ENCODE data around the gene MACROD2.
"Not testable (repeated sequence)": the region's sequence is repeated elsewhere in the genome, so short reads cannot be mapped to it uniquely, and the experiment has no call there.

MACROD2 gene

DNA sequence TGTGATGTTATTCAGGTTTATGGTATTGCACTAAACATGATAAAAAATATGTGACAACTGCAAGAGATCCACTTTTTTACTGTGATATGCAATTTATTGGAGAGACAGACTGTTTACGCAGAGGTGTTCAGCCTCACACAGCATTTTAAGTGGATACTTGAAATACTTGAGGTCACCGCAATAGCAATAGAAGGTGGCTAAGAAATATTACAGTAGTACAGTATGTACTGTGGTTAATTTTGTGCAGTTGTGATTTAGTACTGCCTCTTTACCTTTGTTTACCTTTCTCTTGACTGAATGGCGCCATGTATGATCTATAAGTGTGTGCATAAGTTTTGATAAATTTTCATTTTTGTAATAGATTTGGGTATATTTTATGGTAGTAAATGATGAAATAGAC lies 17.4 kb downstream of the MACROD2 start:
- Histone ChIP-seq H3K27me3 (ENCODE audit: insufficient read depth, low read length) (no peaks in the 10 kb centered on the region), H3K4me1 (ENCODE audit: insufficient read depth, low read length) (no peaks in the 10 kb centered on the region), H3K4me3 (ENCODE audit: low read length) (no peak overlapping the region), H3K36me3 (ENCODE audit: insufficient read depth, low read length) (no peaks in the 10 kb centered on the region), H2AFZ (ENCODE audit: low read depth, low read length) (no peak overlapping the region), H3K9me3 (ENCODE audit: low read length) (peaks cover 2% of the 10 kb centered on the region)

DNA sequence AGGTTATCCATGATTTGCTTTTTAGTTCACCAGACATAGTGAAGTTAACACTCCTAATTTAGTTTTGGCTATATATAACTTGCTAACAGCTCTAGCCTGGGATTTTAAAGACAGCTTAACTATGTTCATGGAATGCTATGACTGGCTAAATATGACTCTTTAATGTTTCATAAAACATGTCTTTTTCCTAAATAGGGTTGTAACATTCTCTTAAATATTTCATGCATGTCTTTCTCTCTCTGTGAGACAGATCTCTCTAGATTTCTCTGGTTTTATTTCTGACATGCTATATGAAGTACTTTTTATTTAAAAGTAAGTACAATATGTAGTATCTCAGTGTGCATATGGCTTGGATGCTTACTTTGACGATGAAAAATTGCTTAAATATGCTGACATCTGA lies 35.7 kb downstream of the MACROD2 start:
- Histone ChIP-seq H2AFZ (ENCODE audit: low read depth, low read length) (no peak overlapping the region), H3K9me3 (ENCODE audit: low read length) (no peaks in the 10 kb centered on the region), H3K27me3 (ENCODE audit: insufficient read depth, low read length) (no peaks in the 10 kb centered on the region), H3K4me1 (ENCODE audit: insufficient read depth, low read length) (no peaks in the 10 kb centered on the region), H3K4me3 (ENCODE audit: low read length) (no peak overlapping the region), H3K36me3 (ENCODE audit: insufficient read depth, low read length) (no peaks in the 10 kb centered on the region)

DNA sequence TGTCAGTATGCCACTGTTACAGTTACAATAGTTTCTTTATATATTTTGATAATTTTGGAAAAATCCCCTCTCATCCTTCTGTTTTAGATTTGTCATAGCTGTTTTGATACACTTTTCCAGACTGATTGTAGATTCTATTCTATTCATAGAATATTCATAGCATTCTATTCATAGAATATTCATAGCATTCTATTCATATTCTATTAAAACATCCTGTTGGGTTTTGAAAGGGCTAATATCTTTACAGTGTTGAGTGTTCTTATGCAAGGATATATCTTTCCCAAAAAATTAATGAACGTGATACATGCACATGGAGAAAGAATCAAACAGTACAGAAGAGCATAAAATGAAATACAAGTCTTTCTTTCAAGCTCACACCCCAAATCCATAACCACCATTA lies 38.0 kb downstream of the MACROD2 start:
- H2AFZ ChIP-seq (ENCODE audit: low read depth, low read length): no peak overlapping the region
- H3K4me1 ChIP-seq (ENCODE audit: insufficient read depth, low read length): no peaks in the 10 kb centered on the region

DNA sequence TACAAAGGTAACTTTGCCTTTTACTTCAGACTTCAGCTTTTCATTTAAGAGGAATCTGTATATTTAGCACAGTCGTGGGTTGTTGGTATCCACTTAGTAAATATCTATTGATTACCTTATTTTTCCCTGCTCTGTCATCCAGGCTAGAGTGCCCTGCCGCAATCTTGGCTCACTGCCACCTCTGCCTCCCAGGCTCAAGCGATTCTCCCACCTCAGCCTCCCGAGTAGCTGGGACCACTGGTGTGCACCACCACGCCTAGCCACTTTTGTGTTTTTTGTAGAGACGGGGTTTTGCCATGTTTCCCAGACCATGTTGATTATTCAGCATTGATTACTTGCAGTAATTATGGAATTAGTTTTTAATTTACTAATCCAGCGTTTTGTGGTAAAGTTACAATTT lies 41.3 kb downstream of the MACROD2 start:
- no peak overlapping the region for H3K4me3 ChIP-seq (ENCODE audit: low read length)
- H3K9me3 ChIP-seq (ENCODE audit: low read length): no peaks in the 10 kb centered on the region
- no peak overlapping the region for H2AFZ ChIP-seq (ENCODE audit: low read depth, low read length)
- H3K27me3 ChIP-seq (ENCODE audit: insufficient read depth, low read length): no peaks in the 10 kb centered on the region
- no peaks in the 10 kb centered on the region for H3K4me1 ChIP-seq (ENCODE audit: insufficient read depth, low read length)
- H3K36me3 ChIP-seq (ENCODE audit: insufficient read depth, low read length): no peaks in the 10 kb centered on the region

More for the DNA sequence above, 38.0 kb downstream of the MACROD2 start:
- H3K27me3 ChIP-seq (ENCODE audit: insufficient read depth, low read length): no peaks in the 10 kb centered on the region
- no peaks in the 10 kb centered on the region for H3K36me3 ChIP-seq (ENCODE audit: insufficient read depth, low read length)
- no peak overlapping the region for H3K4me3 ChIP-seq (ENCODE audit: low read length)
- no peaks in the 10 kb centered on the region for H3K9me3 ChIP-seq (ENCODE audit: low read length)

DNA sequence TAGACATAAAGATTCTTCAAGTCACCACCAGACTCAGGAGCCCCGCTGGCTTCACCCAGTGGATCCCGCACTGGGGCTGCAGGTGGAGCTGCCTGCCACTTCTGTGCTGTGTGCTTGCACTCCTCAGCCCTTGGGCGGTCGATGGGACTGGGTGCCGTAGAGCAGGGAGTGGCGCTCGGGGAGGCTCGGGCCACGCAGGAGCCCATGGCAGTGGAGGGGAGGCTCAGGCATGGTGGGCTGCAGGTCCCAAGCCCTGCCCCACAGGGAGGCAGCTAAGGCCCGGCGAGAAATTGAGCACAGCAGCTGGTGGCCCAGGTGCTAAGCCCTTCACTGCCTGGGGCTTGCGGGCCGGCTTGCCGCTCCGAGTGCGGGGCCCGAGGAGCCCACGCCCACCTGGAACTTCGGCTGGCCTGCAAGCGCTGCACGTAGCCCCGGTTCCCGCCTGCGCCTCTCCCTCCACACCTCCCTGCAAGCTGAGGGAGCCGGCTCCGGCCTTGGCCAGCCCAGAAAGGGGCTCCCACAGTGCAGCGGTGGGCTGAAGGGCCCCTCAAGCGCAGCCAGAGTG lies 49.5 kb downstream of the MACROD2 start:
- not testable (repeated sequence) for H3K4me1 ChIP-seq (ENCODE audit: insufficient read depth, low read length); H2AFZ ChIP-seq (ENCODE audit: low read depth, low read length); H3K9me3 ChIP-seq (ENCODE audit: low read length); H3K4me3 ChIP-seq (ENCODE audit: low read length); H3K27me3 ChIP-seq (ENCODE audit: insufficient read depth, low read length); H3K36me3 ChIP-seq (ENCODE audit: insufficient read depth, low read length)

DNA sequence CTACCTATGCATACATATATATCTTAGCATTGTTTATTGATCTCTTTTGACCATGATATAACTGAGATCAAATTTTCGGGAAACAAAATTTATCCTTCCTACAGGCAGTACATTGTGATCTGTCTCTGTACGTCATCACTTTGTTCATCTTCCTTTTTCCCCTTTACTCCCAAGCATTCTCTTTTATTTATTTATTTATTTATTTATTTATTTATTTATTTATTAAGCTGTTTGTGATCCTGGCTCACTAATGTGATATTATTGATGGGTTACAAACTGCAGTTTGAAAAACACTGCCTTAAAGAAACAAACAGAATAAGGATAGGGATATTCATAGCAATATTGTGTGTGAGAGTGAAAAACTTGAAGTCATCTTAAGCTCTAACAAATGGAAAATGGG lies 51.2 kb downstream of the MACROD2 start:
- Histone ChIP-seq H3K36me3 (ENCODE audit: insufficient read depth, low read length) (no peaks in the 10 kb centered on the region), H3K4me3 (ENCODE audit: low read length) (no peak overlapping the region), H3K4me1 (ENCODE audit: insufficient read depth, low read length) (no peaks in the 10 kb centered on the region), H3K27me3 (ENCODE audit: insufficient read depth, low read length) (no peaks in the 10 kb centered on the region), H2AFZ (ENCODE audit: low read depth, low read length) (no peak overlapping the region), H3K9me3 (ENCODE audit: low read length) (no peaks in the 10 kb centered on the region)

DNA sequence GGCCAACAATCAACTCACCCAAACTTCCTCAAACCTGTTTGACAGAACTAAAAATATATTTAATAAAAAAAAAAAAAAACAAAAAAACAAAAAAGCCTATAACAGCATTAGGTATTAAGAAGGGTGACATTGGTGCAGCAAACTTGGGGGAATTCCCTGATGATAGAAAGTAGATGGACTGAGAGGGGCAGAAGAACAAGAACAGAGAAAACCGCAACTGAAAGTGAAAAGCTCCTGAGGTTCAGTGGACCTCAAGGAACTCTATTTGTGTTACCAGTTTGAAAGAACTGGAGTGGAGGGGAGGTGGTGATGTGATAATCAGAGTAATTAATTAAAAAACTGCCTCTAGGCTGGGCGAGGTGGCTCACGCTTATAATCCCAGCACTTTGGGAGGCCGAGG lies 53.8 kb downstream of the MACROD2 start:
- H3K27me3 ChIP-seq (ENCODE audit: insufficient read depth, low read length): no peaks in the 10 kb centered on the region
- no peak overlapping the region for H3K4me3 ChIP-seq (ENCODE audit: low read length)
- no peak overlapping the region for H2AFZ ChIP-seq (ENCODE audit: low read depth, low read length)
- no peaks in the 10 kb centered on the region for H3K4me1 ChIP-seq (ENCODE audit: insufficient read depth, low read length)
- H3K36me3 ChIP-seq (ENCODE audit: insufficient read depth, low read length): no peaks in the 10 kb centered on the region
- H3K9me3 ChIP-seq (ENCODE audit: low read length): no peaks in the 10 kb centered on the region

DNA sequence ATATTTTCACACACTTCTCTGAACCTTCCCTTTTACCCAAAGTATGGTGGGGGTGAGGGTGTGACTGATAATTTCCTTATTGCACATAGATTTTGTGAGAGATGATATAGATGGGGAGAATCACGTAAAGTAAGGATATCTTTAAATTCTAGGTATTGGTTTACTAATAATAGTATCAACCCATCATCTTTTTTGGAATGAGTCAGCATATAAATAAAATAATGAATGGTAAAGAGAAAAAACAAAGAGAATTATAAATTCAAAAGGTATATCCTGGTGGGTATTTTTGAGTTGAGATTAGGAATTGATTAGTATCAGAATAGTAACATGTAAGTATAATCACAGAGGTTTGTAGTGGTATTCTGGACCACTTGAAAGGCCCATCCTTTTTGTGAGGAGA lies 56.1 kb downstream of the MACROD2 start:
- Histone ChIP-seq H3K36me3 (ENCODE audit: insufficient read depth, low read length) (no peaks in the 10 kb centered on the region), H3K4me3 (ENCODE audit: low read length) (no peak overlapping the region), H2AFZ (ENCODE audit: low read depth, low read length) (no peak overlapping the region), H3K4me1 (ENCODE audit: insufficient read depth, low read length) (no peaks in the 10 kb centered on the region), H3K27me3 (ENCODE audit: insufficient read depth, low read length) (no peaks in the 10 kb centered on the region), H3K9me3 (ENCODE audit: low read length) (no peaks in the 10 kb centered on the region)

DNA sequence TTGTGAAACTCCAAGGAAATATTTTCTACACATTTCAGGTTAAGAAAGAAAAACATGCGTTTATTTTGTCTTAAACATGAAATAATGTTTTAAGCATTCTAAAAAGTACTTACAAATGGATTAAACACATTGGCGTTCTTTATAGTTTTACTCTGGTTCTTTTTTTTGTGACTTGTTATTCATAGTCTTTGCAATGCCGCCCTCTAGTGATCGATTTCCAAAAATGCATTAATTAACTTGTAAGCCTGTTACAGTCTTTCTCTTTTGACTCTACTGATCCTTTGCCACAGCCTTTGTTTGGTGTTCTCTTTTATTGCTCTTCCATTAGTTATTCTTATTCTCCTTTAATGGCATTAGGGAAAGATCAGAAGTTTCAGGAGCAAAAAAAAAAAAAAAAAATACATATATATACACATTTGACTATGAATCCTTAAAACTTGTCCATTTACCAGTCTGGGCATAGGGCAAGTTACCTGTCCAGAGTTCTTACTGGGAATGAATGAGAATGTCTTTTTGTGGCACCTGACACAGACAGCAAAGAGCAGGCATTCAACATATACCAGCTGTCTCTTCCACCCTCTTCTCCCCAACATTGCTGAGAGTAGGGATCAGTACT lies 59.9 kb downstream of the MACROD2 start:
- Histone ChIP-seq H3K9me3 (ENCODE audit: low read length) (no peaks in the 10 kb centered on the region), H3K27me3 (ENCODE audit: insufficient read depth, low read length) (no peaks in the 10 kb centered on the region), H2AFZ (ENCODE audit: low read depth, low read length) (no peak overlapping the region), H3K4me3 (ENCODE audit: low read length) (no peak overlapping the region), H3K4me1 (ENCODE audit: insufficient read depth, low read length) (no peaks in the 10 kb centered on the region), H3K36me3 (ENCODE audit: insufficient read depth, low read length) (no peaks in the 10 kb centered on the region)

DNA sequence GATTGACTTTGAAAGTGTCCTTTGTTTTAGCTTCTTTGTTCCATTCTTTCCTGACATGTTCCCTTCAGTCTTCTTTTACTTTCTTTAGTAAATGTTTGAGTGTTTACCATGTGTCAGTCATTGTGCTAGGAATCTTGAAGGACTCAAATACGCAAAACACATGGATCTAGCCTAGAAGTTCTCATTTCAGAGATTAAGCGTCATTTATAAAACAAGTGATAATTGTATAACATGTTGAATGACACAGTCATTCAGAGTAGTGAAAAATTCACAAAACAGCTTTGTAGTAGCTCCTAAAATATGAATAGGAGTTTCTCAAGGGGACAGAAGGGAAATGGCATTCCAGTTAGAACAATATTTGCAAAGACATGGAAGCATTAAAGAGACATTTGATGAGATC lies 66.9 kb downstream of the MACROD2 start:
- H3K4me3 ChIP-seq (ENCODE audit: low read length): no peak overlapping the region
- no peaks in the 10 kb centered on the region for H3K9me3 ChIP-seq (ENCODE audit: low read length)
- no peaks in the 10 kb centered on the region for H3K36me3 ChIP-seq (ENCODE audit: insufficient read depth, low read length)
- no peak overlapping the region for H2AFZ ChIP-seq (ENCODE audit: low read depth, low read length)
- no peaks in the 10 kb centered on the region for H3K4me1 ChIP-seq (ENCODE audit: insufficient read depth, low read length)
- no peaks in the 10 kb centered on the region for H3K27me3 ChIP-seq (ENCODE audit: insufficient read depth, low read length)

DNA sequence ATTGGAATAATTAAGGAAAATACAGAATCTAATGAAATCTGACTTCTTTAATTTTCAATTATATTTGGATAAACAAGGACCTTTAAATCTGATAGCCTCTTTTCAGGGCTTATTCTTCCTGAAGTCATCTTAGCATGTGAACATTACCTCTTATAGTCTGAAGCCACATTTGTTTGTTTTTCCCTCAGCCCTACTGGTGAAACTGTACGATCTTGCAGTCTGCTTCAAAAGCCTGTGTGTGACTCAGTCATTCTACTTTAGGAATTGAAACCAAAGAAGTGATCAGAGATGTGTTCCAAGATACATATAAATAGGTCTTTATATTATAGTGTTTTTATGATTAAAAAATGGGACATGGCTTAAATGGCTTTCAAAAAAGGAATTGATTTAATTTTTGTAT lies 67.5 kb downstream of the MACROD2 start:
- H2AFZ ChIP-seq (ENCODE audit: low read depth, low read length): no peak overlapping the region
- H3K4me1 ChIP-seq (ENCODE audit: insufficient read depth, low read length): no peaks in the 10 kb centered on the region
- H3K27me3 ChIP-seq (ENCODE audit: insufficient read depth, low read length): no peaks in the 10 kb centered on the region
- H3K36me3 ChIP-seq (ENCODE audit: insufficient read depth, low read length): no peaks in the 10 kb centered on the region
- H3K4me3 ChIP-seq (ENCODE audit: low read length): no peak overlapping the region
- H3K9me3 ChIP-seq (ENCODE audit: low read length): no peaks in the 10 kb centered on the region

DNA sequence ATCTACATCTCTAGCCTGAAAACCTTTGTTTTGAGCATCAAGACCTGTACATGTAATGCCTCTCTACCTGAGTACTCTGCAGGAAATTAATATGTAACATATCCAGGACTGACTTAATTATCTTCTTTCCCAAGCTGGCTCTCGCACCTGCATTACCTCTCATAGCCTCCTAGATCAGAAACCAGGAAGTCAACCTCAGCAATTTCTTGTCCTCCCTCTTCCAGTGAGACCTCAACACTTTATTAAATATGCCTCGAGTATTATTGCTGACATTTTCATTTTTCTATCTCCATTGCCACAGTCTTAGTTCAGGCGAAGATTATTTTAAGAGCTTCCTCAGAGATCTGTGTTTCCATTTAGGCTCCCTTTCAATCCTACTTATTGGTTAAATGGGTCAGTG lies 69.0 kb downstream of the MACROD2 start:
- no peaks in the 10 kb centered on the region for H3K9me3 ChIP-seq (ENCODE audit: low read length)
- H3K36me3 ChIP-seq (ENCODE audit: insufficient read depth, low read length): no peaks in the 10 kb centered on the region
- no peaks in the 10 kb centered on the region for H3K4me1 ChIP-seq (ENCODE audit: insufficient read depth, low read length)
- H3K27me3 ChIP-seq (ENCODE audit: insufficient read depth, low read length): no peaks in the 10 kb centered on the region
- H3K4me3 ChIP-seq (ENCODE audit: low read length): no peak overlapping the region
- no peak overlapping the region for H2AFZ ChIP-seq (ENCODE audit: low read depth, low read length)

DNA sequence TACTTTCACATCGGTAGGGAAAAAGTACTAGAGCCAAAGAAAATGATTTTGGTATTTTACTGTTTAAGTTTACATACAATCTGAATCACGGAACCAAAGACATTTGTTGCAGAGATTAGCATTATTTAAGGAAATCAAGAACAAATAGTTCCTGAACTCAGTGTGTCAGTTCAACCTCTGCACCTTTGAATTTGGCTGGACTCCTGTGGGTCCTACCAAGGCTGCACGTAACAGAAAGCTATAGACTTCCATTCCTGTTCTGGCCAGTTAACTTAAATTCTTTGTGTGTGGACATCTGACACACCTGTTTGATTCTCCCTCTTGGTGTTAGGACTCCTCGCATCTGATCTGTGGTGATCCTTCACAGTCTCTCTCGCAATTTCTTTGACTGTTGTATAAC lies 69.6 kb downstream of the MACROD2 start:
- H2AFZ ChIP-seq (ENCODE audit: low read depth, low read length): no peak overlapping the region
- no peak overlapping the region for H3K4me3 ChIP-seq (ENCODE audit: low read length)
- H3K27me3 ChIP-seq (ENCODE audit: insufficient read depth, low read length): no peaks in the 10 kb centered on the region
- peaks cover 2% of the 10 kb centered on the region for H3K9me3 ChIP-seq (ENCODE audit: low read length)
- H3K36me3 ChIP-seq (ENCODE audit: insufficient read depth, low read length): no peaks in the 10 kb centered on the region
- no peaks in the 10 kb centered on the region for H3K4me1 ChIP-seq (ENCODE audit: insufficient read depth, low read length)

DNA sequence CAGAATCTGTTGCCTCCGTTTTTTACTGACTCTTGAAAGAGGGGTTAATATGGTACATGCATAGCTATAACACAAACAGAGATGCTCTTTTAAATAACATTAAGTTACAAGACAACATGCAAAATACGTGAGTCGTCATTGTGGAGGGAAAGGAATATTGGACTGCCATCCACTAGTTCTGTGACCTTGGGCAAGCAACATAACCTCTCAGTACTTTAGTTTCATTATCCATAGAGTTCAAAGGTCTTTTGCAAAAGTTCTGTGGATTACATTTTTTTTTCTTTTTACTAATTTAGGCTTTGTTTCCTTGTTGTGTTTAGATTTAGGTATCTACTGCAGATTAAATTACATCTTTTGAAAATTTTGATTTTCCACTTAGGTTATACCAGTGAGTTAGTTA lies 70.5 kb downstream of the MACROD2 start:
- no peaks in the 10 kb centered on the region for H3K27me3 ChIP-seq (ENCODE audit: insufficient read depth, low read length)
- H2AFZ ChIP-seq (ENCODE audit: low read depth, low read length): no peak overlapping the region
- no peaks in the 10 kb centered on the region for H3K4me1 ChIP-seq (ENCODE audit: insufficient read depth, low read length)
- H3K36me3 ChIP-seq (ENCODE audit: insufficient read depth, low read length): no peaks in the 10 kb centered on the region
- no peak overlapping the region for H3K4me3 ChIP-seq (ENCODE audit: low read length)
- H3K9me3 ChIP-seq (ENCODE audit: low read length): peaks cover 2% of the 10 kb centered on the region
